ENCODE data around the gene SMARCA5. TPM values are rescaled to one million over a fixed set of nuclear protein-coding genes. Genes with fewer than 3 reads are reported as not detected.

Gene SMARCA5
- total RNA-seq (ENCODE audit: low replicate concordance) = 52.2 and 69.2 TPM in 2 replicates
- long read RNA-seq, full-length matches to known transcripts = 34 of 321 reads
- long read RNA-seq, partial matches to known transcripts = 272 of 321 reads
- long read RNA-seq, other reads (novel, unspliced or antisense) = 15 of 321 reads

GRCh38 chr4:143513314-143514168 lies at the start of gene SMARCA5:
TSS of gene SMARCA5 (plus strand) at chr4:143513702. CDS start at chr4:143513925, 223 bp downstream.
- peak; percentile 96 for DNase-seq (ENCODE audit: extremely low spot score, unreplicated experiment)
- no peak for TF ChIP-seq CTCF (conservative IDR thresholded peaks at IDR 0.05)

DNA sequence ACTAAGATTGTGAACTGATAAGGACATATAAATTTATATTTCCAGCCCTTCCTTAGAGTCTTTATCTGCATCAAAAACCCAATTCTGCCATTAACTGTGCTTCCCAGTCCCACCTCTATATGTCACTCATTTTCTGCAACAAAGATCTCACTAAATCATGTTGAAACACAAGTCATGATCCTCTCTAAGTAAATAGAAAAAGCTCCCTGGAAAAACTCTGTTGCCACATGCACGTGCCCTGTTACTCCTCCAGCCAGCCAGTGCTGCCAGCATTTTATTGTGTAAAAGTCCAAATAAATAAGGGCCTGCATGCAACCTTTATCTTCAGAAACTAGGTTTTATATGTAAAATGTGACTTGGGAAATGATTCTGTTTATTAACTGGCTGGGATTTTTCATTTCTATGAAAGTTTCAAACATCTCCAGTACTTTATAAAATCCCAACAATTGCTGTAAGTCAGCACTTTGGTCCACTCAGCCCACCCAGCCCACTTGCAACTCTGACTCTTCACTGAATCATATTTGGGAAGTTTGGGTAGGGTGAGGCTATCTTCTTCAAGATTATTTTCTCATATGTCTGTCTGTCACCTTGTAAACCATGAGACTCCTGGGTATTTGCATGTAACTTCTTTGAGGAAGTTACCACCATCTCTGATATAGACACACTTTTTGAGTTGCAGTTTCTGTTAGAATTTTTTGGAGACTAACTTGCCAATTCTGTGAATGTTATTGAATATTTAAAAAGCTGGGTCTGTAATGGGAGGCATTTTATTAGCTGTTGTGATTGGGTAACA lies 40.0 kb upstream of the SMARCA5 start:
- Mint-ChIP-seq H3K36me3 (peaks cover 11% of the 10 kb centered on the region), H3K4me3 (no peak overlapping the region)

More at GRCh38 chr4:143513314-143514168, at the start of gene SMARCA5:
- H3K27ac Mint-ChIP-seq = peak within 1 kb of the TSS; percentile 100
- peaks cover 20% of the 10 kb centered on the region for H3K4me1 Mint-ChIP-seq (ENCODE audit: unreplicated experiment)
- H3K4me3 Mint-ChIP-seq = peak within 1 kb of the TSS; percentile 96
- H3K9me3 Mint-ChIP-seq = no peaks in the 10 kb centered on the region
- H3K27me3 Mint-ChIP-seq = peaks cover 8% of the 10 kb centered on the region
- H3K36me3 Mint-ChIP-seq = peaks cover 12% of the 10 kb centered on the region

DNA sequence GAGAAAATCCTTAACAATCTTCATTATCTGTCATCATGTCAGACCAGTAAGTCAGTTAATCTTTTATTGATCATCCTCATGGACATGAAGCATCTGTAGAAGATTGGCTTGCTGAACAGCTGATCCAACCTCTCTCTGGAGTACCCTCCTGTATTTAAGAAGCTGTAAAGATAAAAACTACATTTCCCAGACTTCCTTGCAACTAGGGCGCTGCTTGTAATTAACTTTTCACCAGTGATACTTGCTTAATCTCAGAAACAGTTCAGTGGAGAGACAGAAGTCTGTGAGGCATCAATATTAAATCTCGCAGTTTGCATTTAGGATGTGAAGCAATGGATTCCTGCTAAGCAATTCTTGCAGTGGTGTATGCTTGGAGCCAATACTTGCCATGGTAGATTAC lies 36.0 kb upstream of the SMARCA5 start:
- no peak for TF ChIP-seq CTCF (conservative IDR thresholded peaks at IDR 0.05)
- Mint-ChIP-seq H3K4me3 (no peak overlapping the region), H3K36me3 (peaks cover 5% of the 10 kb centered on the region), H3K4me1 (ENCODE audit: unreplicated experiment) (no peaks in the 10 kb centered on the region), H3K9me3 (no peaks in the 10 kb centered on the region), H3K27ac (no peak overlapping the region), H3K27me3 (no peaks in the 10 kb centered on the region)
- DNase-seq (ENCODE audit: extremely low spot score, unreplicated experiment) = no peak

More for the DNA sequence above, 40.0 kb upstream of the SMARCA5 start:
- Mint-ChIP-seq H3K9me3 (no peaks in the 10 kb centered on the region), H3K4me1 (ENCODE audit: unreplicated experiment) (no peaks in the 10 kb centered on the region), H3K27ac (no peak overlapping the region), H3K27me3 (no peaks in the 10 kb centered on the region)
- no peak for TF ChIP-seq CTCF (conservative IDR thresholded peaks at IDR 0.05)
- no peak for DNase-seq (ENCODE audit: extremely low spot score, unreplicated experiment)

DNA sequence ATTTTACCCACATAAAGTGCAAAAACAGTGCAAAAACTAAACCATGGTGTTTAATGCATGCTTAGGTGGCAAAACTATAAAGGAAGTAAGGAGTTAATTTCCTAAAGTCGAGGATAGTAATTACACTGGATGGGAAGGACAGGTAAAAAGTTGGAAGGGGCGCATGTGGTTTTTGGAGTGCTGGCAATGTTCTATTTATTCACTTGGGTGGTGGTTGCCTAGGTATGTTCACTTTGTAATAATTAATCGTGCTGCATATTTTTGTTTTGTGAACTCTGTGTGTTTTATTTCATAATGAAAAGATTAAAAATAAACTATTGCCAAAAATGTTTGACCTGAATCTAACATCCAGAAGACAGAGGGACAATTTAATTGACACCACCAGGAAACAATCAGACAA lies 32.1 kb upstream of the SMARCA5 start:
- DNase-seq (ENCODE audit: extremely low spot score, unreplicated experiment) = no peak
- Mint-ChIP-seq H3K9me3 (no peaks in the 10 kb centered on the region), H3K4me3 (no peak overlapping the region), H3K4me1 (ENCODE audit: unreplicated experiment) (no peaks in the 10 kb centered on the region), H3K36me3 (no peaks in the 10 kb centered on the region), H3K27me3 (no peaks in the 10 kb centered on the region), H3K27ac (no peak overlapping the region)
- TF ChIP-seq CTCF (conservative IDR thresholded peaks at IDR 0.05) = no peak

DNA sequence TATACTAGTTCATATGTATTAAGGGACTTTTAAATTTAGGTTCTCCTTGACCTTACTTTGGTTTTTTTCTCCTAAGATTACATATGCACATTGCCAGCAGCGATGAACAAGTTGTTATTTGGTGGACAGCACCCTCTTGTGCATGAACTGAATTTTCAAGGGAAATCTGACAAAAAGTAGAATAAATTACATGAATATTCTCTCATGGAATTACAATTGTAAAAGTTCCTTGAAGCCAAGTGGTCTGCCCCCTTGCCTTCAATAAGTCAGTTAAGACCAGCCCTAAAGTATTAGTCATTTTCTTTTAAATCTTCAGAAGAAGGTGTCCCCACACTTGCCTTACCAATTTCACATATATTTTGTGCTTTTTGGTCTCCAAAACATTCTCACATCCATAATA lies 30.7 kb upstream of the SMARCA5 start:
- Mint-ChIP-seq H3K36me3 (no peaks in the 10 kb centered on the region), H3K4me3 (no peak overlapping the region), H3K9me3 (no peaks in the 10 kb centered on the region), H3K27me3 (no peaks in the 10 kb centered on the region), H3K27ac (no peak overlapping the region), H3K4me1 (ENCODE audit: unreplicated experiment) (no peaks in the 10 kb centered on the region)
- TF ChIP-seq CTCF (conservative IDR thresholded peaks at IDR 0.05) = peak; percentile 81
- DNase-seq (ENCODE audit: extremely low spot score, unreplicated experiment) = no peak
